ENCODE data around the gene RAB33A. TPM values are rescaled to one million over a fixed set of nuclear protein-coding genes. Genes with fewer than 3 reads are reported as not detected.

The RAB33A gene
- total and polyA plus RNA-seq, 9 of the 15 experiments (the other 6 are each of a cell fraction or from before 2014, with no cell fraction given): 0.04 to 0.20 (median 0.06) TPM; not detected in 4

- TF ChIP-seq NONO (IDR thresholded peaks at IDR 0.05; ENCODE audit: low read depth in 2 of 2, low read length in 1 of 2) (peak in 1 of 2 experiments; percentile 30; a peak in 1 of 4 replicates), EGR1 (conservative IDR thresholded peaks at IDR 0.05) (no peak), NELFE (IDR thresholded peaks at IDR 0.05; ENCODE audit: insufficient read depth, insufficient read length) (no peak), TEAD1 (CRISPR knock-in tag; IDR thresholded peaks at IDR 0.05) (0 out of 4 replicates have a peak, but pooled peaks of 1 of the 2 experiments have one; percentile 49), SIN3A (IDR thresholded peaks at IDR 0.05; ENCODE audit: borderline replicate concordance in 2 of 2, control insufficient read depth in 1 of 2, low read depth in 2 of 2, low read length in 2 of 2) (no peak; a peak in 1 of 4 replicates), HOMEZ (CRISPR knock-in tag; IDR thresholded peaks at IDR 0.05) (no peak), CCAR2 (IDR thresholded peaks at IDR 0.05; ENCODE audit: low read depth, low read length) (no peak), E2F5 (CRISPR knock-in tag; IDR thresholded peaks at IDR 0.05) (no peak), ZSCAN32 (CRISPR knock-in tag; IDR thresholded peaks at IDR 0.05) (0 out of 2 replicates have a peak, but pooled peaks have one; percentile 28), CBX3 (IDR thresholded peaks at IDR 0.05; ENCODE audit: borderline replicate concordance in 1 of 2, low read length in 2 of 2) (peak in 1 of 2 experiments; percentile 79; a peak in 2 of 3 replicates), MCM2 (IDR thresholded peaks at IDR 0.05; ENCODE audit: low read depth) (no peak), PKNOX1 (IDR thresholded peaks at IDR 0.05) (peak; percentile 92), ZNF639 (CRISPR knock-in tag; conservative IDR thresholded peaks at IDR 0.05 in 1 of 2, IDR thresholded peaks at IDR 0.05 in 1 of 2) (peak in 1 of 2 experiments; percentile 31; a peak in 1 of 4 replicates), NCOR1 (IDR thresholded peaks at IDR 0.05) (peak; percentile 38), POLR2G (IDR thresholded peaks at IDR 0.05; ENCODE audit: low read depth, low read length) (peak; percentile 97), THRB (CRISPR knock-in tag; conservative IDR thresholded peaks at IDR 0.05) (no peak), MTA2 (IDR thresholded peaks at IDR 0.05; ENCODE audit: low read depth) (0 out of 2 replicates have a peak, but pooled peaks have one; percentile 13)
These were observed 5.9 kb upstream of the RAB33A start, which contains the start of gene AIFM1 (continued) for GRCh38 chrX:130165703-130166502.

Data from K562 (cell line).